ENCODE measurements around the gene KRTAP3-2.

Gene KRTAP3-2

DNA sequence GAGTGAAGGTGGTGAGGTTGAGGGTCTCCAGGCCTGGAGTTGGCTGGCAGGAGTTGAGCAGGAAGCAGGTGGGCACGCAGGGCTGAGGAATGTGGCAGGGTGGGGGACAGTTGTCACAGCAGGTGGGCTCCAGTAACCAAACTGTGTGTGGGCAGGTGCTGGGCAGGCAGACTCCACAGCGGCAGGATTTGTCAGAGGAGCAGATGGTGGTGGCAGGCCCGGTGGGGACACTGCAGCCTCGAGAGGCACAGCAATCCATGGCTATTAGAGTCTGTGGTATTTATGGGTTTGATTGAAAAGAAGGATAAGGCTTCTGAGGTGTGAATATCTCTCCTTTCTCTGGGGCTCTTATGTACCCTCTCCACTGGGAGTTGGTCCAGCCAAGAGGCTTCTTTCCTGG is 5.9 kb downstream of the KRTAP3-2 start, which contains the start of gene KRTAP3-3:
KRTAP3-3 (minus strand) TSS at position 326 of the 400 bp plus-strand sequence; CDS start at position 259, 67 bp downstream.
- no peak for ATAC-seq
- Mint-ChIP-seq H3K27ac (no peak within 1 kb of the TSS), H3K27me3 (peaks cover 52% of the 10 kb centered on the region), H3K4me1 (no peaks in the 10 kb centered on the region), H3K36me3 (no peaks in the 10 kb centered on the region), H3K4me3 (no peak within 1 kb of the TSS), H3K9me3 (no peaks in the 10 kb centered on the region)

DNA sequence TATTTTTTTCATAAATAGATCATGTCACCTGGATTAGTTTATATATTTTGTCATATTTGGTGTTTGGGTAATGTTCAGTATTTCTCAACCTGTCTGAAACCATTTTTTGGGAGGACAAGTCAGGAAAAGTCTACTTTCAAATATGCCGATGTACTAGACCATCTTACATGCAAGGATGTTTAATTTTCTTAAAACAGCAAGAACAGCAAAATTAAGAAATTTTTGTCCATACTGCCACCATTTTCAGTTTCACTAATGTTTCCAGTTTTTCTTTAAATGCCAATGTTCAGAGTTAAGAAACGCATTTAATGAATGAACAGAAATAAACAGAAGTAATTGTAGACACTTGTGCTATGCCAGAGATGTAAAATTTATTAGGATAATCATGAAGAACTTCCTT is 6.6 kb downstream of the KRTAP3-2 start:
- Mint-ChIP-seq H3K4me1 (no peaks in the 10 kb centered on the region), H3K9me3 (no peaks in the 10 kb centered on the region), H3K4me3 (no peak overlapping the region), H3K36me3 (no peaks in the 10 kb centered on the region), H3K27ac (no peak overlapping the region), H3K27me3 (peaks cover 47% of the 10 kb centered on the region)
- no peak for ATAC-seq

DNA sequence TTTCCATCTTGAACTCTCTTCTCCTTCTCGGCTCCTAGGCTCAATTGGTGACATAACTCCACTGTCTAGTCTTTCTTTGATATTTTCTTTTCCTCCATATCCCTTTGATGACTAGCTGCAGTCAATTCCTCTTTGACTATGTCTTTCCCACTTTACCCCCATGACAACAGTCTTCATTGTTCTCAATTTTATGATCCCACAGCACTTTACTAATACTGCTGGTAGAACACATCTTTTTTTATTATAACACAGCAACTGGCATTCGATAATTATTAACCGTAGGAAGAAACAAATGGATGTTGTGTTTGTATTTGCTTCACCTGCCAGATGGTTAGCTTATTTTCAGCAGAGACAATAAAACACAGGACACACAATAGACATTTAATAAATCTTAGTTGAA is 7.0 kb downstream of the KRTAP3-2 start:
- no peaks in the 10 kb centered on the region for H3K36me3 Mint-ChIP-seq
- H3K4me3 Mint-ChIP-seq, result no peak overlapping the region
- no peak overlapping the region for H3K27ac Mint-ChIP-seq
- no peak for ATAC-seq
- no peaks in the 10 kb centered on the region for H3K9me3 Mint-ChIP-seq
- peaks cover 3% of the 10 kb centered on the region for H3K4me1 Mint-ChIP-seq
- H3K27me3 Mint-ChIP-seq, result peaks cover 52% of the 10 kb centered on the region

DNA sequence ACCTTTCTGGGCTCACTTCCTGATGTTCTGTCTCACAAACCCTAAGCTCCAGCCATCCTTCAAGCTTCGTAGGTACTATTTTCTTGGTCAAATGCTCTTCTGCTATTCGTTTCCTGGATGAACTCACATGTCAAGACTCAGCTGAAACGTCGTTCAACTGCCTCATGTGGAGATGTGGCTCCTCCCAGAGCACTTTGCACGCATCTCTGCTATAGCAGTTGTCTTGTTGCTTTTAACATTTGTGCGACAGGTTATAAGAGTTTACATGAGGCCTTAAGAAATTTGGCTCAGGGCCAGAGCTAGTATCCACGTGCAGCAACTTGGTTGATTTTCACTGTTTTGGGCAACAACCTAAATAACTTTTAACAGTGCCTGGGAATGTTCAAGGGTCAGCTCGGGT is 12.8 kb downstream of the KRTAP3-2 start:
- Mint-ChIP-seq H3K4me3 (no peak overlapping the region), H3K36me3 (no peaks in the 10 kb centered on the region), H3K9me3 (no peaks in the 10 kb centered on the region), H3K27me3 (peaks cover 31% of the 10 kb centered on the region), H3K4me1 (peaks cover 11% of the 10 kb centered on the region), H3K27ac (no peak overlapping the region)
- no peak for ATAC-seq

DNA sequence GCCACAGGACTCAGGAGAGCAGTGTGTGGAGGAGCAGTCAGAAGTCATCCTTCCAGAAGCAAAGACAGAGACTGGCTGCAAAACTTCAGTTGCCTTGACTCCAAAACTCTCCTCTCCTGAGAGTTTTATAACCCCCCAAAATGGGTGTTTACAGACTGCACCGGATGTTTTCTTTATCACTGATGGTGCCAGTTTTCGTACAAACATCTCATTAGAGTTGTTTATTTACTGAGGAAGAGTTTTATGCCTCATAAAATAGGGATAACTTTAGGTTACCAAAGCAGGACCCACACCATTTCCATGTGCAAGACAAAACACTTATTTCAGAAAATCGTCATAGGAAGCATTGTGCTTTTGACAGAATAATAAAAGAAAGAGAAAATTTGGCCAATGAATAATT is 15.5 kb downstream of the KRTAP3-2 start, which contains the start of gene KRT40:
KRT40 (minus strand) TSS at position 101 of the 400 bp plus-strand sequence; CDS start at position 48, 53 bp downstream.
- Mint-ChIP-seq H3K4me3 (no peak within 1 kb of the TSS), H3K36me3 (no peaks in the 10 kb centered on the region), H3K27me3 (peaks cover 34% of the 10 kb centered on the region), H3K9me3 (no peaks in the 10 kb centered on the region), H3K27ac (no peak within 1 kb of the TSS), H3K4me1 (peaks cover 11% of the 10 kb centered on the region)
- no peak for ATAC-seq

DNA sequence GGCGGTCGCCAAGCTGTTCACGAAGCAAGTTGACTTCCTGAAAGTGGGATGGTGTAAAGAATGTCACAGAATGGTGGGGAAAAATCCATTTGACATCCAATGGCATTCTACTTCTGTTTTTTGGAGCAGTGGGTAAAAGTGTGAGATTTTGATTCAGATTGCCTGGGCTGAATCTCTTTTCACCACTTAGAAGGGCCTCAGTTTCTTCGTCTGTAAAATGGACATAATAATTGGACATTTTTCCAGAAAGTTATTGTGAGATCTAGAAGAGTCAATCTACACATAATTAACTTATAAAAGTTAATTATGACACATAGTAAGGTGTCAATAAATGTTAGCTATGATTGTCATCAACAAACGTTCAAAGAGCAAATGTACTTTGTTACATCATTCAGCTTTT is 18.6 kb downstream of the KRTAP3-2 start:
- no peaks in the 10 kb centered on the region for H3K4me1 Mint-ChIP-seq
- no peak overlapping the region for H3K4me3 Mint-ChIP-seq
- H3K27ac Mint-ChIP-seq, result no peak overlapping the region
- ATAC-seq, result no peak
- no peaks in the 10 kb centered on the region for H3K36me3 Mint-ChIP-seq
- H3K27me3 Mint-ChIP-seq, result peaks cover 29% of the 10 kb centered on the region
- no peaks in the 10 kb centered on the region for H3K9me3 Mint-ChIP-seq

DNA sequence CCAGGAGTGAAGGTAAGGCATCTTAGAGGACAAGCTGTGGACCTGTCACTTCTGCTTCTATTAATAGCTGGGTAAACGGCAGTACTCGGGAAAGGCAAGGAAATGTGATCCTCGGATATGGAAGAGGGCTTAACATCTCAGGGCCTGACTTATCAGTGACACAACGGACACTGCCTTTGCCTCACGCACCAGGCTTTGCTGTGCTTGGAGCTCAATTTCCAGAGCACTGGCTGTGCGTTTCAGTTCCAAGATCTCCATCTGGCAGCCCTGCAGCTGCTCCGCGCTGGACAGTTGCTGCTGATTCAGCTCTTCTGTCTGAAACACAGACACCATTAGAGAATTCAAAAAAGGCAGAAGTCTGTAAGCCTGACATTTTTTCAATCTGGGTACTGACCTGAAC is 19.1 kb downstream of the KRTAP3-2 start:
- ATAC-seq, result no peak
- no peak overlapping the region for H3K4me3 Mint-ChIP-seq
- H3K4me1 Mint-ChIP-seq, result no peaks in the 10 kb centered on the region
- H3K9me3 Mint-ChIP-seq, result no peaks in the 10 kb centered on the region
- H3K27ac Mint-ChIP-seq, result no peak overlapping the region
- no peaks in the 10 kb centered on the region for H3K36me3 Mint-ChIP-seq
- peaks cover 33% of the 10 kb centered on the region for H3K27me3 Mint-ChIP-seq

DNA sequence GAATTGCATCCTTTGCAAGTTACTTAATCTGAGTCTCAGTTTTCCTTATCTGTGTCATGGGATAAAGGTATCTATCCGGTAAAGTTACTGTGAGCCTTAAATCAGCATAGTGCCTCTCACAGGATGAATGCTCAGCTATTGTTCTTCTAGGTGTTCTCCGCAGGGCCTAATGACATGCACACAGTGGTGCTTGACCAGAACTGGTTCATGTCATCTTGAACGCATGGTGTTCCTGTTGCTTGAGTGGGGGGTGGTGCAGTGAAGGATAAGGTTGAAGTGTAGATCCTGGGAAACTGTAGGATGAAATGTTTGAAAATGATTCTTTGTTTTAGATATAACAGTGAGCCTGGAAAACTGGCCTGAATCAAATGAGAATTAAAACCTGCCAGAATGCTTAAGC is 19.6 kb downstream of the KRTAP3-2 start:
- Mint-ChIP-seq H3K4me1 (no peaks in the 10 kb centered on the region), H3K4me3 (no peak overlapping the region), H3K27me3 (peaks cover 38% of the 10 kb centered on the region), H3K27ac (no peak overlapping the region), H3K9me3 (no peaks in the 10 kb centered on the region), H3K36me3 (no peaks in the 10 kb centered on the region)
- no peak for ATAC-seq

DNA sequence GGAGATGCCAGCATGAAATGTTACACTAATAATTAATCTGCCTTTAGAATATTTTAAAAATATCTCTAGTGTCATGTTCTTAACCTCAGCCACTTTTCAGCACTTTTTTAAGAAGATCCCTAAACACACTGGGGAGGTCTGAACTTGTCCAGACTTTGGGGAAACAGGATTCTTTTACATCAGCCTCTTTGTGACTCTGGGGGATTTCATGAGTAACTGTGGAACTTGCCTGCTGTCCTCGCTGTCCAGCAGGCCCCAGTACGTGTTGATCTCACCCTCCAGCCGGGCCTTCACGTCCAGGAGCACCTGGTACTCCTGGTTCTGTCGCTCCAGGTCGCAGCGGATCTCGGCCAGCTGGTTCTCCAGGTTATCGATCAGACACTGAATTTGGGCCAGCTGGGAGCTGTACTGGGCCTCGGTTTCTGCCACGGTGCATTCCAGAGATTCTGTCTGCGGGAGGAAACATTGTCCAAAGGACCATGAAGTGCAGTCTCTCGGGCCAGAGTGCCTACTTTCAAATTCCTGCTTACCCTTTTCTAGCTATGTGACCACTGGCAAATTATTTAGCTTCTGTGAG is 21.0 kb downstream of the KRTAP3-2 start:
- no peak for ATAC-seq
- Mint-ChIP-seq H3K36me3 (no peaks in the 10 kb centered on the region), H3K27me3 (peaks cover 45% of the 10 kb centered on the region), H3K4me3 (no peak overlapping the region), H3K27ac (no peak overlapping the region), H3K9me3 (no peaks in the 10 kb centered on the region), H3K4me1 (no peaks in the 10 kb centered on the region)

DNA sequence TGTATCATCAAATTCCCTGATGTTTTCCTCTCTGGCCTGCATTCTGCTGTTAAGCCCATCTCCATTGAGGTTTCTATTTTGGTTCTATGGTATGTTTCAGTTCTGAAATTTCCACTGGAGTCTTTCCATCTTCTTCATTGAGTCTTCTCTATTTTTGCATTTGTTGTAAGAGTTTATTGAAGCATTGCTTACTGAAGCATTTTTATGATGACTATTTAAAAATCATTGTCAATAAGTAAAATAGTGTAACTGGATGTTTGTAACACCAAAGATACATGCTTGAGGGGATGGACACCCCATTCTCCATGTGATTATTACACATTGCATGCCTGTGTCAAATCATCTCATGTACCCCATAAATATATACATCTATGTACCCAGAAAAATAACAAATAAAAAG is 24.2 kb downstream of the KRTAP3-2 start:
- no peaks in the 10 kb centered on the region for H3K36me3 Mint-ChIP-seq
- H3K27ac Mint-ChIP-seq, result no peak overlapping the region
- no peak overlapping the region for H3K4me3 Mint-ChIP-seq
- H3K9me3 Mint-ChIP-seq, result no peaks in the 10 kb centered on the region
- peaks cover 47% of the 10 kb centered on the region for H3K27me3 Mint-ChIP-seq
- ATAC-seq, result no peak
- H3K4me1 Mint-ChIP-seq, result no peaks in the 10 kb centered on the region

DNA sequence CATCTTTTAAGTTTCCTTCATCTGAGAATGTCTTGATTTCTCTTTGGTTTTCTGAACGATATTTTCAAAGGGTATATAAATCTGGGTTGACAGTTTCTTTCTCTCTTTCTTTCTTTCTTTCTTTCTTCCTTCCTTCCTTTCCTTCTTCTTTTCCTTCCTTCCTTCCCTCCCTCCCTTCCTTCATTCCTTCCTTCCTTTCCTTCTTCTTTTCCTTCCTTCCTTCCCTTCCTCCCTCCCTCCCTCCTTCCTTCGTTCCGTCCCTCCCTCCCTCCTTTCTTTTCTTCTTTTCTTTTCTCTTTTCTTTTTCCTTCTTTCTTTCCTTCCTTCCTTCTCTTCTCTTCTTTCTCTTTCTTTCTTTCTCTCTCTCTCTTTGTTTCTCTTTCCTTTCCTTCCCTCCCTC is 25.3 kb downstream of the KRTAP3-2 start:
- H3K4me1 Mint-ChIP-seq, result no peaks in the 10 kb centered on the region
- no peaks in the 10 kb centered on the region for H3K36me3 Mint-ChIP-seq
- no peak for ATAC-seq
- peaks cover 41% of the 10 kb centered on the region for H3K27me3 Mint-ChIP-seq
- H3K4me3 Mint-ChIP-seq, result no peak overlapping the region
- H3K27ac Mint-ChIP-seq, result no peak overlapping the region
- H3K9me3 Mint-ChIP-seq, result no peaks in the 10 kb centered on the region

DNA sequence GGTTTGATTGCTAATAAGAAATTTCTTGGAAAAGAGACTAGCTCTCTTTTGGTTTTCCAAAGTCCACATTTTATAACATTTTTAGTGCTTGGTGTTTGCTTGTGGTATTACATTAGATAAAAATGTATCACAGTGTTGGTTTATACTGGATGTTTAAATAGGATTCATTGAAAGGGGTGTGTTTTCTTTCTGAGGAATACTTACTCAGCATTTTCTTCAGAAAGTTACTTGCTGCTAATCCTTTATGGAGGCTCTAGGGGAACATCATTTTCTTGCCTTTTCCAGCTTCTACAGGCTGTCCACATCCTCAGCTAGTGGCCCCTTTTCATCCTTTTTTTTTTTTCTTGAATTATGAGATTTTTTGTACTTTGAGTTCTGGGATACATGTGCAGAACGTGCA is 32.1 kb downstream of the KRTAP3-2 start:
- H3K4me1 Mint-ChIP-seq, result no peaks in the 10 kb centered on the region
- no peaks in the 10 kb centered on the region for H3K9me3 Mint-ChIP-seq
- H3K27ac Mint-ChIP-seq, result no peak overlapping the region
- ATAC-seq, result no peak
- H3K36me3 Mint-ChIP-seq, result no peaks in the 10 kb centered on the region
- H3K27me3 Mint-ChIP-seq, result peaks cover 8% of the 10 kb centered on the region
- H3K4me3 Mint-ChIP-seq, result no peak overlapping the region

DNA sequence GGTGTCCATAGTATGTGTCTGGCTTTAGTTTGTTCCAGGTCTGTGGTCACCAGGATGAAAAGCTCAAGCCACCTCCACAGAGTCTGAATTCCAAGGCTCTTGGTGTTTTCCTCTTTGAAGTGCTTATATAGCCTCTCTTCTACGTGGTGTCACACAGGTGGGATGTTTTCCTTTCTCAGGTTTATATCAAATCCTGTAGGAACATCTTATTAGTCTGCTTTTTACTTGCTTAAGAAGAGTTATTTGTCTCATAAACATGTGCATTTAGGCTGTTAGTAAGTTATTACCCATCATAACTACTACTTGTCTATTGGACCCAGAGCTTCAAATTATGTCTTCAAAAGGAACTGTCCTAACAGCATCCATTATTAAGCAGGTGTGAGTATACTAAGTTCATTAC is 32.9 kb downstream of the KRTAP3-2 start, which contains the start of gene KRT39:
KRT39 (minus strand) TSS at position 101 of the 400 bp plus-strand sequence; CDS start at position 9, 92 bp downstream.
- Mint-ChIP-seq H3K4me3 (no peak within 1 kb of the TSS), H3K27ac (no peak within 1 kb of the TSS), H3K9me3 (no peaks in the 10 kb centered on the region), H3K27me3 (peaks cover 8% of the 10 kb centered on the region), H3K4me1 (no peaks in the 10 kb centered on the region), H3K36me3 (no peaks in the 10 kb centered on the region)
- ATAC-seq, result no peak

DNA sequence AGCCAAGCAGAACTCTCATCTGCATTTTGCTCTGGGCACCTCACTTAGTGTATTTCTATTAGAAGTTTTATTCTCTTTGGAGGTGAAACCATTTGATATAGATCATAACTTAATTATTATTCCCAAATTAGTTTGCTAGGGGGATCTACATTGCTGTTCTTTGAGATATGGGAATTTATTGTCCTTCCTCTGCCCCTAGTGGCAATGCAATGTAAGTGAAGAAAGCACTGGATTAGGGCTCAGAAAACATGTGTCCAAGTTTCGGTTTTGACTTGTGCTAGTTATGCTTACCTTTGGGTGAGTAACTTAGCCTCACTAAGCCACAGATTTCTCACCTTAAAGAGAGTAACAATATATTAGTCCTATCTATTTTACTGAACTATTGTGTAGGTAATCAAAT is 35.9 kb downstream of the KRTAP3-2 start:
- no peak overlapping the region for H3K27ac Mint-ChIP-seq
- H3K27me3 Mint-ChIP-seq, result peaks cover 20% of the 10 kb centered on the region
- no peak overlapping the region for H3K4me3 Mint-ChIP-seq
- ATAC-seq, result no peak
- H3K4me1 Mint-ChIP-seq, result peaks cover 7% of the 10 kb centered on the region
- no peaks in the 10 kb centered on the region for H3K36me3 Mint-ChIP-seq
- H3K9me3 Mint-ChIP-seq, result no peaks in the 10 kb centered on the region

DNA sequence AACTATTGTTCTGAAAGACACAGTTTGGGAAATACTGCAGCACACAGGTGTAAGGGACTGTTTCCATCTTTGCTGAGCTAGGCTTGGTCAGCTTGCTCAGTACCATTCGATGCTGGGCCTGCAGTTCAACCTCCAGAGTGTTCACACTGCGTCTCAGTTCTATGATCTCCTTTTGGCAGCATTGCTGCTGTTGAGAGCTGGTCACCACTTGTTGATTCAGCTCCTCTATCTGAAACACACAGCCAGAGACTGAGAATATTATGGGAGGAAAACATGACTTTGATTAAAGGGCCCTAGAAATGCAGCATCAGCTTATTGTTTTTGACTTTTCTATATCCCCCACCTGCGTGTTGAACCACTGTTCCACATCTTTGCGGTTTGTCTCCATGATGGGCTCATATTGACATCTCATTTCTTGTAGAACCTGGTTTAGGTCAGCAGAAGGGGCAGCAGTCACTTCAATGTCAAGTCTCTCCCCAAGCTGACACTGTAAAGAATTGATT is 37.6 kb downstream of the KRTAP3-2 start:
- Mint-ChIP-seq H3K27me3 (peaks cover 20% of the 10 kb centered on the region), H3K4me3 (no peak overlapping the region), H3K36me3 (no peaks in the 10 kb centered on the region), H3K9me3 (no peaks in the 10 kb centered on the region), H3K4me1 (peaks cover 7% of the 10 kb centered on the region), H3K27ac (no peak overlapping the region)
- no peak for ATAC-seq

DNA sequence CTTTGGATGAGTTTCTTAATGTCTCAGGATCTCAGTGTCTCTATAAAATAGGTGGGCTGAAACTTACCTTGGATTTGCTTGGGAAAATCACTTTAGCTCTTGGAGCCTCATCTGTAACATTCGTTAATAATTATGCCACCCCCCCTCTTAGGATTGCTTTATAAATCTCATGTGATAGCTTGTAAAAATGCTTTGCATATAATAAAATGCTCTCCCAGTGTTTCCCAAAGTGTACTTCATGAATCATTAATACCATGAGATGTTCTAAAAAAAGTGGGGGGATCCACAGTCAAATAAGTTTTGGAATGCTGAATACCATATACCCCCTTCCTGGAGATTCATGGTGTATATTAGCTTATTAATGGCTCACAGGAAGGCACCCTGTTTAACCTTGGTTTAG is 38.1 kb downstream of the KRTAP3-2 start:
- Mint-ChIP-seq H3K36me3 (no peaks in the 10 kb centered on the region), H3K9me3 (no peaks in the 10 kb centered on the region), H3K27me3 (peaks cover 20% of the 10 kb centered on the region), H3K4me1 (peaks cover 7% of the 10 kb centered on the region), H3K27ac (no peak overlapping the region), H3K4me3 (no peak overlapping the region)
- ATAC-seq, result no peak
